SU-DHL-6 (cell line): Measurements from ENCODE around the gene EXOC6.

ENCODE experiments used
- EZH2phosphoT487 ChIP-seq: fragments of 200-600 bp; sonication (generic), shearing (Covaris generic); conservative IDR thresholded peaks from 2 replicates; pipeline ENCODE4 v1.6.1; 2018; ENCODE audit warnings: mild to moderate bottlenecking, antibody characterized with exemption, low read length, moderate library complexity, mixed read lengths
- TF ChIP-seq, protein P1 (sequence below): fragments of 200-600 bp; sonication (generic); IDR thresholded peaks from one replicate; pipeline ENCODE4 v1.5.1; 2017; ENCODE audit warnings: antibody characterized with exemption, mild to moderate bottlenecking, low read length, moderate library complexity; ENCODE audit not compliant: insufficient read depth, poor library complexity, severe bottlenecking

DNA sequence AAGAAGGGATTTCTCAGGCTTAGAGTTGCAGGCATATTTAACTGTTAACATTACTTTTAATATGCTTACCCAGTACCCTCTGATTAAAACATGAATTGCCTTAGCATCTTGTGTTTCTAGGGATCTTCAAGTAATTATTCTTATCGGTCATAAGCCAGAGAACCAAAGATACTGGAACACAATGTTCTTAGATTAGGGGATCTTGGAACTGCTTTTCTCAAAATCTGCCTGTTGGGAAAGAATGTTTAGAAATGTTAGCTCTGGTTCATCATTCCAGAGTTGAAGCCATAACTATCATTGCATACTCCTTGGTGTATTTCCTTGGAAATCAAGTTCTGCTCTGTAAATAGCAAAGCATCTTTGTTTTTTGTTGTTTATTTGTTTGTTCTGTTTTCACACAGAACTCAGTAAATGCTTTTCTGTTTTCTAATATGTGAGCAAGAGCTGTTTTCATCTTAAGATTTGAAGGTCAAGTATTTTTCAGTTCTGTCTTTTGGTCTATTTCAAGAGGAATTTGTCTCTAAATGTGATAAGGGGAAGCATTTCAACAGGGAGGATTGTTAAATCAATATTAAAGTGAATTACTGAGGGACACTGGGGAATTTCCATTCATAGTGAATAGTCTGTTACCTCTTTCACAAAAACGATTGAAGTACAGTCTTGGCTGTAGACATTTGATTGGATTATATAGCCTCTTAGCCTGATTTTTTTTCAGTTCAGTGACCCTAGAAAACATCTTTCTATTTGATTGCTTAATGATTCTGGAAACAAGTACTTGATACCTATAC is 109.1 kb downstream of the EXOC6 start:
- TF ChIP-seq EZH2phosphoT487, result no peak
- TF ChIP-seq, protein P1, sequence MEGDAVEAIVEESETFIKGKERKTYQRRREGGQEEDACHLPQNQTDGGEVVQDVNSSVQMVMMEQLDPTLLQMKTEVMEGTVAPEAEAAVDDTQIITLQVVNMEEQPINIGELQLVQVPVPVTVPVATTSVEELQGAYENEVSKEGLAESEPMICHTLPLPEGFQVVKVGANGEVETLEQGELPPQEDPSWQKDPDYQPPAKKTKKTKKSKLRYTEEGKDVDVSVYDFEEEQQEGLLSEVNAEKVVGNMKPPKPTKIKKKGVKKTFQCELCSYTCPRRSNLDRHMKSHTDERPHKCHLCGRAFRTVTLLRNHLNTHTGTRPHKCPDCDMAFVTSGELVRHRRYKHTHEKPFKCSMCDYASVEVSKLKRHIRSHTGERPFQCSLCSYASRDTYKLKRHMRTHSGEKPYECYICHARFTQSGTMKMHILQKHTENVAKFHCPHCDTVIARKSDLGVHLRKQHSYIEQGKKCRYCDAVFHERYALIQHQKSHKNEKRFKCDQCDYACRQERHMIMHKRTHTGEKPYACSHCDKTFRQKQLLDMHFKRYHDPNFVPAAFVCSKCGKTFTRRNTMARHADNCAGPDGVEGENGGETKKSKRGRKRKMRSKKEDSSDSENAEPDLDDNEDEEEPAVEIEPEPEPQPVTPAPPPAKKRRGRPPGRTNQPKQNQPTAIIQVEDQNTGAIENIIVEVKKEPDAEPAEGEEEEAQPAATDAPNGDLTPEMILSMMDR, result no peak
